ENCODE data around the gene EPHB6.

- TF ChIP-seq CTCF (conservative IDR thresholded peaks at IDR 0.05; ENCODE audit: low read length) (no peak), EZH2phosphoT487 (IDR thresholded peaks at IDR 0.05; ENCODE audit: borderline replicate concordance, low read depth, low read length) (no peak)
These were observed 39.5 kb downstream of the EPHB6 start for GRCh38 chr7:142894112-142894984.

Data from OCI-LY7 (cell line).